ENCODE results near the gene KRTAP4-3. TPM values are rescaled to one million over a fixed set of nuclear protein-coding genes. Genes with fewer than 3 reads are reported as not detected.

The KRTAP4-3 gene
- total and polyA plus RNA-seq, 10 of the 15 experiments (the other 5 are each of a cell fraction or from before 2014, with no cell fraction given) = not detected

DNA sequence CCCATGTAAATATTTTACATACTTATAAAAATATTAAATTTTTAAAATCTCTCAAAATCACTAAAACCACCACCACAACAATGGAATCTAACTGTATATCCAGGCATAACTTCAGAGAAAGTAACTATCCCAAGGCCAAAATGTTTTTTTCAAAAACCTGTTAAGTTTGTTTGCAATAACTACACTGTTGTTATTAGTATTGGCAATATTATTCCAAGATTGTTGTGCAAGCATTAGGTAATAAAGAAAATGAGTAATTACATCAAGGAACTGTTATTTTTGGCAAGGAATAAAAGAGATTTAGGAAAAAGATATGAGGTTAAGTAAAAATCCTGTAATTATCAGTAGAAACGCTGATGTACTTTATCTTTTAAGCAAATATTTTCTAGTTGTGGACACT lies 40.6 kb downstream of the KRTAP4-3 start (continued):
- TF ChIP-seq MEF2A (IDR thresholded peaks at IDR 0.05; ENCODE audit: insufficient read depth, low read depth, low read length) = no peak
- TF ChIP-seq SUZ12 (IDR thresholded peaks at IDR 0.05; ENCODE audit: unreplicated experiment) = no peak
- no peak for TF ChIP-seq CHD4 (IDR thresholded peaks at IDR 0.05)
- TF ChIP-seq, protein P1, sequence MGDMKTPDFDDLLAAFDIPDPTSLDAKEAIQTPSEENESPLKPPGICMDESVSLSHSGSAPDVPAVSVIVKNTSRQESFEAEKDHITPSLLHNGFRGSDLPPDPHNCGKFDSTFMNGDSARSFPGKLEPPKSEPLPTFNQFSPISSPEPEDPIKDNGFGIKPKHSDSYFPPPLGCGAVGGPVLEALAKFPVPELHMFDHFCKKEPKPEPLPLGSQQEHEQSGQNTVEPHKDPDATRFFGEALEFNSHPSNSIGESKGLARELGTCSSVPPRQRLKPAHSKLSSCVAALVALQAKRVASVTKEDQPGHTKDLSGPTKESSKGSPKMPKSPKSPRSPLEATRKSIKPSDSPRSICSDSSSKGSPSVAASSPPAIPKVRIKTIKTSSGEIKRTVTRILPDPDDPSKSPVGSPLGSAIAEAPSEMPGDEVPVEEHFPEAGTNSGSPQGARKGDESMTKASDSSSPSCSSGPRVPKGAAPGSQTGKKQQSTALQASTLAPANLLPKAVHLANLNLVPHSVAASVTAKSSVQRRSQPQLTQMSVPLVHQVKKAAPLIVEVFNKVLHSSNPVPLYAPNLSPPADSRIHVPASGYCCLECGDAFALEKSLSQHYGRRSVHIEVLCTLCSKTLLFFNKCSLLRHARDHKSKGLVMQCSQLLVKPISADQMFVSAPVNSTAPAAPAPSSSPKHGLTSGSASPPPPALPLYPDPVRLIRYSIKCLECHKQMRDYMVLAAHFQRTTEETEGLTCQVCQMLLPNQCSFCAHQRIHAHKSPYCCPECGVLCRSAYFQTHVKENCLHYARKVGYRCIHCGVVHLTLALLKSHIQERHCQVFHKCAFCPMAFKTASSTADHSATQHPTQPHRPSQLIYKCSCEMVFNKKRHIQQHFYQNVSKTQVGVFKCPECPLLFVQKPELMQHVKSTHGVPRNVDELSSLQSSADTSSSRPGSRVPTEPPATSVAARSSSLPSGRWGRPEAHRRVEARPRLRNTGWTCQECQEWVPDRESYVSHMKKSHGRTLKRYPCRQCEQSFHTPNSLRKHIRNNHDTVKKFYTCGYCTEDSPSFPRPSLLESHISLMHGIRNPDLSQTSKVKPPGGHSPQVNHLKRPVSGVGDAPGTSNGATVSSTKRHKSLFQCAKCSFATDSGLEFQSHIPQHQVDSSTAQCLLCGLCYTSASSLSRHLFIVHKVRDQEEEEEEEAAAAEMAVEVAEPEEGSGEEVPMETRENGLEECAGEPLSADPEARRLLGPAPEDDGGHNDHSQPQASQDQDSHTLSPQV (IDR thresholded peaks at IDR 0.05) = no peak
- TF ChIP-seq, protein P2, sequence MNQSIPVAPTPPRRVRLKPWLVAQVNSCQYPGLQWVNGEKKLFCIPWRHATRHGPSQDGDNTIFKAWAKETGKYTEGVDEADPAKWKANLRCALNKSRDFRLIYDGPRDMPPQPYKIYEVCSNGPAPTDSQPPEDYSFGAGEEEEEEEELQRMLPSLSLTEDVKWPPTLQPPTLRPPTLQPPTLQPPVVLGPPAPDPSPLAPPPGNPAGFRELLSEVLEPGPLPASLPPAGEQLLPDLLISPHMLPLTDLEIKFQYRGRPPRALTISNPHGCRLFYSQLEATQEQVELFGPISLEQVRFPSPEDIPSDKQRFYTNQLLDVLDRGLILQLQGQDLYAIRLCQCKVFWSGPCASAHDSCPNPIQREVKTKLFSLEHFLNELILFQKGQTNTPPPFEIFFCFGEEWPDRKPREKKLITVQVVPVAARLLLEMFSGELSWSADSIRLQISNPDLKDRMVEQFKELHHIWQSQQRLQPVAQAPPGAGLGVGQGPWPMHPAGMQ (IDR thresholded peaks at IDR 0.05; ENCODE audit: borderline replicate concordance) = no peak

DNA sequence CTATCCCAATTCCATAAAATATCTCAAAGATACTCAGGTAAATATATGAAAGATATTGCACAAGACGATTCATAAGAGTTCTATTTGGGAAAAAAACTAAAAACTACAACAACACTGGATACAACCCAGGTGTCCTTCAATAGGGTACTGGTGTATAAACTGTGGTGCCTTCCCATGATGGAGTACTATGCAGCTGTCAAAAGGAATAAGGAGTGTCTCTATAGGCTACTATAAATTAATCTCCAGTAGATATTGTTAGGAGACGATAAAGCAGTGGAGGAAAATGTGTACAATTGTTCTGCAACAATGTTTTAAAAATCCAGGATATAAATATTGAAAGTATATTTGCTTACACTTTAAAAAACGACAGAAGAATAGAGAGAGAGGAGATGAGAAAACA lies 41.6 kb downstream of the KRTAP4-3 start:
- ATAC-seq = no peak
- Histone ChIP-seq H3K9ac (ENCODE audit: control insufficient read depth, insufficient read depth, low read length) (no peak overlapping the region), H3K27ac (ENCODE audit: control insufficient read depth, insufficient read depth) (no peak overlapping the region), H3K4me2 (ENCODE audit: control insufficient read depth, insufficient read depth) (no peak overlapping the region), H3K27me3 (replicated peaks in 1 of 2; ENCODE audit: control insufficient read depth in 2 of 2, insufficient read depth in 2 of 2, low read length in 1 of 2) (no peaks in the 10 kb centered on the region), H4K20me1 (ENCODE audit: control insufficient read depth, insufficient read depth) (no peaks in the 10 kb centered on the region), H2AFZ (ENCODE audit: control insufficient read depth, low read depth, low read length) (no peak overlapping the region), H3K79me2 (ENCODE audit: control insufficient read depth, insufficient read depth, low read length) (no peaks in the 10 kb centered on the region), H3K4me1 (ENCODE audit: control insufficient read depth, insufficient read depth, low read length) (no peaks in the 10 kb centered on the region), H3K36me3 (ENCODE audit: control insufficient read depth in 2 of 2, insufficient read depth in 2 of 2, low read length in 1 of 2) (no peaks in the 10 kb centered on the region), H3K4me3 (no peak overlapping the region), H3K9me3 (replicated peaks; ENCODE audit: control insufficient read depth, insufficient read depth, low read length) (no peaks in the 10 kb centered on the region)
- ChIA-PET CTCF (no interaction called here), RAD21 (ENCODE audit: unreplicated experiment) (no interaction called here), SMC1A (ENCODE audit: uncharacterized antibody, unreplicated experiment) (no interaction called here), POLR2A (no interaction called here)
- WGBS (ENCODE audit: insufficient coverage, insufficient replicate concordance, low lambda C conversion rate, missing lambda C conversion rate) = 13% methylated on average over 3 of the region's 3 CpGs
- BruUV-seq (replicated peaks) = no TSS peak
- in situ Hi-C loops (cut with MboI) = no loop called here
- FAIRE-seq = no peak
- DNase-seq (ENCODE audit: low read depth, low spot score) = no peak
- intact Hi-C loops (cut with micrococcal nuclease; ENCODE audit: unreplicated experiment) = no loop called here
- TF ChIP-seq NRF1 (conservative IDR thresholded peaks at IDR 0.05; ENCODE audit: low read depth, low read length) (no peak), TCF12 (IDR thresholded peaks at IDR 0.05; ENCODE audit: low read depth, low read length) (no peak), POU2F2 (IDR thresholded peaks at IDR 0.05; ENCODE audit: borderline replicate concordance, low read depth, low read length) (no peak), STAT1 (conservative IDR thresholded peaks at IDR 0.05) (no peak), MXI1 (IDR thresholded peaks at IDR 0.05; ENCODE audit: low read depth, low read length) (no peak), RAD21 (IDR thresholded peaks at IDR 0.05; ENCODE audit: insufficient read depth, low read depth, low read length) (no peak), ATF7 (IDR thresholded peaks at IDR 0.05; ENCODE audit: low read depth) (no peak), SREBF2 (IDR thresholded peaks at IDR 0.05; ENCODE audit: low read length) (no peak), MEF2A (IDR thresholded peaks at IDR 0.05; ENCODE audit: insufficient read depth, low read depth, low read length) (no peak)
- TF ChIP-seq, protein P3, sequence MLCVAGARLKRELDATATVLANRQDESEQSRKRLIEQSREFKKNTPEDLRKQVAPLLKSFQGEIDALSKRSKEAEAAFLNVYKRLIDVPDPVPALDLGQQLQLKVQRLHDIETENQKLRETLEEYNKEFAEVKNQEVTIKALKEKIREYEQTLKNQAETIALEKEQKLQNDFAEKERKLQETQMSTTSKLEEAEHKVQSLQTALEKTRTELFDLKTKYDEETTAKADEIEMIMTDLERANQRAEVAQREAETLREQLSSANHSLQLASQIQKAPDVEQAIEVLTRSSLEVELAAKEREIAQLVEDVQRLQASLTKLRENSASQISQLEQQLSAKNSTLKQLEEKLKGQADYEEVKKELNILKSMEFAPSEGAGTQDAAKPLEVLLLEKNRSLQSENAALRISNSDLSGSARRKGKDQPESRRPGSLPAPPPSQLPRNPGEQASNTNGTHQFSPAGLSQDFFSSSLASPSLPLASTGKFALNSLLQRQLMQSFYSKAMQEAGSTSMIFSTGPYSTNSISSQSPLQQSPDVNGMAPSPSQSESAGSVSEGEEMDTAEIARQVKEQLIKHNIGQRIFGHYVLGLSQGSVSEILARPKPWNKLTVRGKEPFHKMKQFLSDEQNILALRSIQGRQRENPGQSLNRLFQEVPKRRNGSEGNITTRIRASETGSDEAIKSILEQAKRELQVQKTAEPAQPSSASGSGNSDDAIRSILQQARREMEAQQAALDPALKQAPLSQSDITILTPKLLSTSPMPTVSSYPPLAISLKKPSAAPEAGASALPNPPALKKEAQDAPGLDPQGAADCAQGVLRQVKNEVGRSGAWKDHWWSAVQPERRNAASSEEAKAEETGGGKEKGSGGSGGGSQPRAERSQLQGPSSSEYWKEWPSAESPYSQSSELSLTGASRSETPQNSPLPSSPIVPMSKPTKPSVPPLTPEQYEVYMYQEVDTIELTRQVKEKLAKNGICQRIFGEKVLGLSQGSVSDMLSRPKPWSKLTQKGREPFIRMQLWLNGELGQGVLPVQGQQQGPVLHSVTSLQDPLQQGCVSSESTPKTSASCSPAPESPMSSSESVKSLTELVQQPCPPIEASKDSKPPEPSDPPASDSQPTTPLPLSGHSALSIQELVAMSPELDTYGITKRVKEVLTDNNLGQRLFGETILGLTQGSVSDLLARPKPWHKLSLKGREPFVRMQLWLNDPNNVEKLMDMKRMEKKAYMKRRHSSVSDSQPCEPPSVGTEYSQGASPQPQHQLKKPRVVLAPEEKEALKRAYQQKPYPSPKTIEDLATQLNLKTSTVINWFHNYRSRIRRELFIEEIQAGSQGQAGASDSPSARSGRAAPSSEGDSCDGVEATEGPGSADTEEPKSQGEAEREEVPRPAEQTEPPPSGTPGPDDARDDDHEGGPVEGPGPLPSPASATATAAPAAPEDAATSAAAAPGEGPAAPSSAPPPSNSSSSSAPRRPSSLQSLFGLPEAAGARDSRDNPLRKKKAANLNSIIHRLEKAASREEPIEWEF (IDR thresholded peaks at IDR 0.05; ENCODE audit: insufficient replicate concordance, low read depth, low read length) = no peak
